Measurements from ENCODE around the gene SEC61B.
A peak's percentile ranks its signal among the peaks of the same experiment; 100 is the strongest.

DNA sequence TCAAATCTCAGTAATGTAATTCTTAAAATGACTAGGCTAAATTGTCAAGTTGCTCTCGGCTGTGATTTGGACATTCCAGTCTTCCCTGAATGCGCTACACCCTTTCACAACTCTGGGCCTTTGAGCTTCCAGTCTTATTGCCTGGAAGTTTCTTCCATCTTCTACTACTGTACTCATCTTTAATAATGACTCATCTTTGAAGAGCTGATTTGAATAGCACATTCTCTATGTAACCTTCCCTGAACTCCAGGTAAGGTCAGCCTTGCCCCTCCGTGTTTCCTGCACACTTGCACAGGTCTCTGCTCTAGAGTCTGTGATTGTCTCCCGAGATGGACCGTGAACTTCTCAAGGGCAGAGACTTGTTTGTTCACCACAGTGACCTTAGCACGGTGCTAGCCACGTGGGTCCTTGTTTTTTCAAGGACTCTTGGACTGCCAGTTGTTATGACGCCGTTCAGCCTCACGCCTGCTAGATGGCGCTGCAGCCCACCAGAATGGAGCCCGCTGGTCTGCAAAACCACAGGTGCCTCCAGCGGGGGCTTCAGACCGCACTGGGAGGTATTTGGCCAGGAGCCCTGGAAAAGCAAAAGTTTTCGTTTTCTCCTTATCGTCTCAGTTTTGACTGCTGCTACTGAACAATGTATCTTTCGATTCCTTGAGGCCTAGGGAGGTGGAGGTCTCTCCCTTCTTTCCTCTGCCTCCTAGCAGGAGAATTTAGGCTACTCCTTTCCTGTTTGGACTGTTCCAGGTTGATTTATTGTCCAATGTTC lies 44.4 kb downstream of the SEC61B start:
- TF ChIP-seq CTCF (conservative IDR thresholded peaks at IDR 0.05; ENCODE audit: low read depth in 2 of 2) (peak; percentile 89 to 96), EZH2 (IDR thresholded peaks at IDR 0.05; ENCODE audit: low read depth, unreplicated experiment) (no peak), EZH2phosphoT487 (IDR thresholded peaks at IDR 0.05; ENCODE audit: unreplicated experiment) (no peak), POLR2AphosphoS5 (IDR thresholded peaks at IDR 0.05; ENCODE audit: low read depth) (no peak)
- TF ChIP-seq, protein P1, sequence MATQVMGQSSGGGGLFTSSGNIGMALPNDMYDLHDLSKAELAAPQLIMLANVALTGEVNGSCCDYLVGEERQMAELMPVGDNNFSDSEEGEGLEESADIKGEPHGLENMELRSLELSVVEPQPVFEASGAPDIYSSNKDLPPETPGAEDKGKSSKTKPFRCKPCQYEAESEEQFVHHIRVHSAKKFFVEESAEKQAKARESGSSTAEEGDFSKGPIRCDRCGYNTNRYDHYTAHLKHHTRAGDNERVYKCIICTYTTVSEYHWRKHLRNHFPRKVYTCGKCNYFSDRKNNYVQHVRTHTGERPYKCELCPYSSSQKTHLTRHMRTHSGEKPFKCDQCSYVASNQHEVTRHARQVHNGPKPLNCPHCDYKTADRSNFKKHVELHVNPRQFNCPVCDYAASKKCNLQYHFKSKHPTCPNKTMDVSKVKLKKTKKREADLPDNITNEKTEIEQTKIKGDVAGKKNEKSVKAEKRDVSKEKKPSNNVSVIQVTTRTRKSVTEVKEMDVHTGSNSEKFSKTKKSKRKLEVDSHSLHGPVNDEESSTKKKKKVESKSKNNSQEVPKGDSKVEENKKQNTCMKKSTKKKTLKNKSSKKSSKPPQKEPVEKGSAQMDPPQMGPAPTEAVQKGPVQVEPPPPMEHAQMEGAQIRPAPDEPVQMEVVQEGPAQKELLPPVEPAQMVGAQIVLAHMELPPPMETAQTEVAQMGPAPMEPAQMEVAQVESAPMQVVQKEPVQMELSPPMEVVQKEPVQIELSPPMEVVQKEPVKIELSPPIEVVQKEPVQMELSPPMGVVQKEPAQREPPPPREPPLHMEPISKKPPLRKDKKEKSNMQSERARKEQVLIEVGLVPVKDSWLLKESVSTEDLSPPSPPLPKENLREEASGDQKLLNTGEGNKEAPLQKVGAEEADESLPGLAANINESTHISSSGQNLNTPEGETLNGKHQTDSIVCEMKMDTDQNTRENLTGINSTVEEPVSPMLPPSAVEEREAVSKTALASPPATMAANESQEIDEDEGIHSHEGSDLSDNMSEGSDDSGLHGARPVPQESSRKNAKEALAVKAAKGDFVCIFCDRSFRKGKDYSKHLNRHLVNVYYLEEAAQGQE (IDR thresholded peaks at IDR 0.05; ENCODE audit: unreplicated experiment): no peak
